ENCODE results near the gene RIPOR3.
"Not testable (repeated sequence)": the region's sequence is repeated elsewhere in the genome, so short reads cannot be mapped to it uniquely, and the experiment has no call there.

RIPOR3 gene

DNA sequence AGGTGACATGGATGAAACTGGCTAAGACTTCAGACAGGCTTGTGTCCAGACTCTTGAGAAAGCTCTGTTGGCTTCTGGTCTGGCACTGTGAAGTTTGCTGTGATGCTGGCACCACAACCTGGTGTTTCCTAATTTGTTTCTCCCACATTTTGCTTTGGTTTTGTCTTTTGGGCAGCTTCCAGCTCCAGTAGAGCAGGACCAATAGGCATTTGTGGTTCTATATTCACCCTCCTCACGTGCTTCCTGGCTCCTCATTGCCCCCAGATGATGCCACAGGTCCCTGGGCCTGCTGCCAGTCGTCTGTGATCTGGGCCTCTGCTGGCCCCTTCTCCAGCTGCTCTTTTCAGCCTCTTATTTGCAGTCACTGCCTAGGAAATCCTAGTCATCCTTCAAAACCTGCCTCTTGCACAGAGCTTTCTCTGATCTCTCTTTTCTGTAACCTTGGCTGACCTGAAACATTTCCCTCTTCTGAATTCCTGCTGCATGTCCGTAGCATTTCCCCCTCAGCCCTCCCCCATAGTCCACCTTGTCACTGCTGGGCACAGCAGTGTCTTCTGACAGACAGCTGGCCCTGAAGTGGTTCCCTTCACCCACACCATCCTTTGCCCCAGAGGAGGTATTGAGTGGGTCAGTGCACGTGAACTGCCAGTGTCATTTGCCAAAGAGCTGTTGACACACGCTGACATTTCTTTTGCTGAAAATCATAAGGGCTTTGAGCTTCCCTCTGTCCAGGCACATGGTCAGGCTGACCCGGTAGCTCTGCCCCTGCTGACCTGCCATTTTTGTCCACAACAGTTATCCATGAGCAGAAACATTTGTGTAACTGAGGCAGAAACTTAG, 118.2 kb downstream of the RIPOR3 start:
- H3K4me3 ChIP-seq (ENCODE audit: low read depth, low read length) = no peak overlapping the region
- DNase-seq (ENCODE audit: low read depth) = no peak
- TF ChIP-seq, protein P1, sequence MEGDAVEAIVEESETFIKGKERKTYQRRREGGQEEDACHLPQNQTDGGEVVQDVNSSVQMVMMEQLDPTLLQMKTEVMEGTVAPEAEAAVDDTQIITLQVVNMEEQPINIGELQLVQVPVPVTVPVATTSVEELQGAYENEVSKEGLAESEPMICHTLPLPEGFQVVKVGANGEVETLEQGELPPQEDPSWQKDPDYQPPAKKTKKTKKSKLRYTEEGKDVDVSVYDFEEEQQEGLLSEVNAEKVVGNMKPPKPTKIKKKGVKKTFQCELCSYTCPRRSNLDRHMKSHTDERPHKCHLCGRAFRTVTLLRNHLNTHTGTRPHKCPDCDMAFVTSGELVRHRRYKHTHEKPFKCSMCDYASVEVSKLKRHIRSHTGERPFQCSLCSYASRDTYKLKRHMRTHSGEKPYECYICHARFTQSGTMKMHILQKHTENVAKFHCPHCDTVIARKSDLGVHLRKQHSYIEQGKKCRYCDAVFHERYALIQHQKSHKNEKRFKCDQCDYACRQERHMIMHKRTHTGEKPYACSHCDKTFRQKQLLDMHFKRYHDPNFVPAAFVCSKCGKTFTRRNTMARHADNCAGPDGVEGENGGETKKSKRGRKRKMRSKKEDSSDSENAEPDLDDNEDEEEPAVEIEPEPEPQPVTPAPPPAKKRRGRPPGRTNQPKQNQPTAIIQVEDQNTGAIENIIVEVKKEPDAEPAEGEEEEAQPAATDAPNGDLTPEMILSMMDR (IDR thresholded peaks at IDR 0.05; ENCODE audit: control insufficient read depth, extremely low read depth, insufficient read depth) = no peak

DNA sequence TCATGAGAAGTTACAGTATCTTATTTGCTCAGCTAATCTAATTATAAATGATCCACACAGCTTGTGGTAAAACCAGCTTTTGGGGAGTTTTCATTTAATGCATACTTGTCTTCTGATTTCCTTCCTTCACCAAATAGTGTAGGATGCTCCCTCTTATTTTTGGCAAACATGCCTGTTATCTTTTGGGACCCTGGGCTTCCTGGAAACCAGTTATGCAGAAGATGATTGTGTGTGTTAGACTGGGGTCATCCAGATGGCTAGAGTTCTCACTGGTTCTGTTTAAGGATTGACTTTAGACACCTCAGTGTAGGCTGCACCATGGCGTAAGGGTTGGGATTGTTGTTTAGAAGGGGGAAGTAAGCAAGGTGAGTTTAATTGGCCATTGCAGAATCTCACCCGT, 119.9 kb downstream of the RIPOR3 start:
- TF ChIP-seq, protein P1 (IDR thresholded peaks at IDR 0.05; ENCODE audit: control insufficient read depth, extremely low read depth, insufficient read depth) = no peak
- no peak for DNase-seq (ENCODE audit: low read depth)
- no peak overlapping the region for H3K4me3 ChIP-seq (ENCODE audit: low read depth, low read length)

DNA sequence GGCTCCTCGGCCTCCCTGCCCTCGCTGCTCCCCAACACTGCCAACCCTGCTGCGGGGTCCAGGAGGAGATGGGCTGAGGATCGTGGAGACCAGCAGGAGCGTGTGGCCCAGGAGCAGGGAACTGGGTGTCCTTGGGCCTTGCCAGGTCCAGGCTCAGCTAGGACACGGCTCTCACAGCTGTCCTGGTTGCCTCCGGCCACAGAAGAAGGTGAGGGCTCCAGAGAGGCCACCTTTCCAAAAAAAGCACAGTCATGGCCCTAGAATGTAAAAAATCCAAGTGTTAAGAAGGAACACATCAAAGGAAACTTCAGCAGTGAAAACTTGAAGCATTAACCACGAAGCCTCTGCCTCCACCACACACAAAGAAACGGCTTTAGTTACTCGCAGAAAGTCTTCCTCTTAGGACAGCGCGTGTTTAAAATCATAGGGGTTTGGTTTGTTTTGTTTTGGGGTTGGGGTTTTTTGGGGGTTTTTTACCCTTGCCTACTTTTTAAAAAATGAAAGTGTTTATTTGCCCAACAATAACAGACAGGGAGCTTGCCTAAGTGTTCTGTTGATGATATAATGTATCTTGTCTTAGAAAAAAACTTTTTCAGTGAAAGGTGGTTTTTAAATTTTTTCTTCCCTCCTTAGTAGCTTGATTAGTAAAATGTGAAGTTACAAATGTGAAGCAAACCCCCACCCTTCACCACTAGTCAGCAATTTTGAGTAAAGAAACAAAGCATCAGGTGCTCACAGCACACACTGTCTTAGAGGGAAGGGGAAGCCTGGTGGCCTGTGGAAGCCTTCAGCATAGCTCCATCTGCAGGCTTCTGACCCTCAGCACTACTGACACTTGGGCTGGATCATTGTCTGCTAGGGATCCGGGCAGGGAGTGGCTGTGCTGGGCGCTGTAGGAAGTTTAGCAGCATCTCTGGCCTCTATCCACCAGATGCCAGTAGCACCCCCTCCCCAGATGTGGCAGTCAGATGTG, 121.2 kb downstream of the RIPOR3 start:
- TF ChIP-seq, protein P1 (IDR thresholded peaks at IDR 0.05; ENCODE audit: control insufficient read depth, extremely low read depth, insufficient read depth) = no peak
- H3K4me3 ChIP-seq (ENCODE audit: low read depth, low read length) = no peak overlapping the region
- DNase-seq (ENCODE audit: low read depth) = no peak

DNA sequence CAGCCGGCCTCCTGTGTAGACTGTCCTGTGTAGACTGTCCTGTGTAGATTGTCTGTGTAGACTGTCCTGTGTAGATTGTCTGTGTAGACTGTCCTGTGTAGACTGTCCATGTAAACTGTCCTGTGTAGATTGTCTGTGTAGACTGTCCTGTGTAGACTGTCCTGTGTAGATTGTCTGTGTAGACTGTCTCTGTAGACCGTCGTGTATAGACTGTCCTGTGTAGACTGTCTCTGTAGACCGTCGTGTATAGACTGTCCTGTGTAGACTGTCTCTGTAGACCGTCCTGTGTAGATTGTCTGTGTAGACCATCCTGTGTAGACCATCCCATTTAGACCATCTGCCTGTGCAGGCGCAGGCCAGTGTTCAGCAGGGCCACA, 121.9 kb downstream of the RIPOR3 start:
- H3K4me3 ChIP-seq (ENCODE audit: low read depth, low read length); DNase-seq (ENCODE audit: low read depth): not testable (repeated sequence)

DNA sequence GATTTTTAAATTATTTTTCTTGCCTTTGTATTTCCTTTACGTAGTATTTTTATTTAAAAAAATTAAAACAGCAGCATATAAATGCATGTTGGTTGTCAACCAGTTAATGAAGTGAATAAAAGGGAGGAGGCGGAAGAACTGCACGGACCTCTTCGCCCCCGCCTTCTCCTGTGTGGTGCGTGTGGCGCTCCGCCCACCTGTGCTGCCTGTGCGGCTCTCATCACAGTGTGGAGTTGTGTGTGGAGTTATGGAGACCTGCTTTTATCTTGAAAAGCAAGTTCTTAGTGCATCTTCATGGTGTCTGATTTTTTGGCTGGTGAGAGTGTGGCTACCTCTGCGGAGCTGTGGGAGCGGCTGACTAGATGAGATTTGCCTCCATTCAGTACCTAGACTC, 122.8 kb downstream of the RIPOR3 start:
- no peak for DNase-seq (ENCODE audit: low read depth)
- TF ChIP-seq, protein P1 (IDR thresholded peaks at IDR 0.05; ENCODE audit: control insufficient read depth, extremely low read depth, insufficient read depth) = no peak
- no peak overlapping the region for H3K4me3 ChIP-seq (ENCODE audit: low read depth, low read length)

DNA sequence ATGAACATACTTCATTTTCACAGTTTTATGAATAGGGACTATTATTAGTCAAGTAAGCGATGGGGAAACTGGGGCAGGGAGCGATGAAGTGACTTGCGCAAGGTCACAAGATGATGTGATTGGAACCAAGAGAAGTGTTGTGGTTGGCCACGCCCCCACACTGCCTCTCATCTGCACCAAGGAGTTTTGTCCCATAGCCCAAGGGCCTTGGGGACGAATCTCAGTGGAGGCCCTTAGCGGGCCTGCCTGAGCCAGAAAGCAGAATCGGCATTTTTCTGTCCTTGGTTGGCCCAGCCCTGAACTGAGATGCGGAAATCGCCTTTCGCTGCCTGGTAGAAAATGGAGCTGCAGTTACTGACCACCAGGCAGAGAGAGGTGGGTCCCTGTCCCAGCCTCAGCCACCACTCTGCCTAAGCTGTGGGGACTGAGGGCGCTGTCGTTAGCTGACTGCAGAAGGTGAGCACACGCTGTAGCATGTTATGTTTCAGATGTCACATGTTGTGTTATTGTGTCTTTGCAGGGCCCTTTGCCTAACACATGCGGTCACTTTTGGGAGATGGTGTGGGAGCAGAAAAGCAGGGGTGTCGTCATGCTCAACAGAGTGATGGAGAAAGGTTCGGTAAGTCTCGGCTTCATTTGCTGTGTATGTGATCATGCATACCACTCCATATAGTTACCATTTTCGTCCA, 123.3 kb downstream of the RIPOR3 start:
- DNase-seq (ENCODE audit: low read depth) = no peak
- TF ChIP-seq, protein P1 (IDR thresholded peaks at IDR 0.05; ENCODE audit: control insufficient read depth, extremely low read depth, insufficient read depth) = no peak
- H3K4me3 ChIP-seq (ENCODE audit: low read depth, low read length) = no peak overlapping the region

DNA sequence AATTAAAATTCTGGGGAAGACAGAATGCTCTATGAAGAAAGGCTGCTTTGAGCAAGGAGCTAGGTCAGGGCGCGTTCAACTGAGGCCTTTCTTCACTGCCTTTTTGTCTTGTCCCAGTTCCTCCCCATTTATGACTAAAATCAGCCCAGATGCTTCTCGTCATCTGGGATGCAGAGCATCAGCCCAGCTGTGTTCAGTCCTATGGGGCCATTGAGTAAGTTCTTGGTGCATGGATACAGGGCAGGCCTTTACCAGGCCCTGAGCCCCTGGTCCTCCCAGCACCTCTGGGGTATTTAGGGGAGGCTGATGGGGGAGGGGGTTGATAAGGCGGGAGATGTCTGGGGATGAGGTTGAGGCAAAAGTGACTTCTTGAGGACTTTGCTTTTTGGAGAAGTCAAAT, 125.5 kb downstream of the RIPOR3 start:
- H3K4me3 ChIP-seq (ENCODE audit: low read depth, low read length) = no peak overlapping the region
- no peak for DNase-seq (ENCODE audit: low read depth)
- TF ChIP-seq, protein P1 (IDR thresholded peaks at IDR 0.05; ENCODE audit: control insufficient read depth, extremely low read depth, insufficient read depth) = no peak
